HG02678 (cell line): Measurements from ENCODE around the gene COMT.

Source experiments
- ATAC-seq: cut with Tn5 transposase; IDR thresholded peaks from one replicate; pipeline ENCODE4 v1.9.1; 2021; ENCODE audit warnings: mild to moderate bottlenecking, moderate library complexity; ENCODE audit not compliant: unreplicated experiment

COMT gene

GRCh38 chr22:19955241-19956128 lies 13.9 kb downstream of the COMT start:
- ATAC-seq = no peak

GRCh38 chr22:19957445-19957844 lies 15.9 kb downstream of the COMT start:
- no peak for ATAC-seq

GRCh38 chr22:19958083-19959042 lies 16.8 kb downstream of the COMT start:
- ATAC-seq = no peak

- ATAC-seq = no peak
Observed at GRCh38 chr22:19959043-19959586, 17.5 kb downstream of the COMT start.

- no peak for ATAC-seq
Observed at GRCh38 chr22:19959587-19960490, 18.3 kb downstream of the COMT start.

- no peak for ATAC-seq
Observed at GRCh38 chr22:19960491-19961200, 19.1 kb downstream of the COMT start.

- no peak for ATAC-seq
Observed at GRCh38 chr22:19961201-19961580, 19.6 kb downstream of the COMT start.

- no peak for ATAC-seq
Observed at GRCh38 chr22:19961868-19962245, 20.3 kb downstream of the COMT start.

GRCh38 chr22:19962246-19962908 lies 20.8 kb downstream of the COMT start:
- no peak for ATAC-seq

GRCh38 chr22:19962909-19963806 lies 21.6 kb downstream of the COMT start:
- no peak for ATAC-seq

- ATAC-seq = no peak
Observed at GRCh38 chr22:19963863-19964642, 22.5 kb downstream of the COMT start.

GRCh38 chr22:19964701-19965386 lies 23.3 kb downstream of the COMT start:
- no peak for ATAC-seq

GRCh38 chr22:19965771-19966709 lies 24.5 kb downstream of the COMT start:
- no peak for ATAC-seq

GRCh38 chr22:19966908-19967750 lies 25.6 kb downstream of the COMT start:
- no peak for ATAC-seq
